C4-2B (cell line): ENCODE results near the gene RIMBP2.

Experiments used
- H3K27ac ChIP-seq: fragments of 450-650 bp; 2 replicates; pipeline ENCODE4 v1.5.1; 2017
- CTCF ChIP-seq: fragments of 450-650 bp; conservative IDR thresholded peaks from 2 replicates; pipeline ENCODE4 v1.5.1; 2017; ENCODE audit warnings: mild to moderate bottlenecking
- ZFX ChIP-seq: fragments of 450-650 bp; IDR thresholded peaks from 2 replicates; pipeline ENCODE4 v1.6.1; 2017

RIMBP2 gene

GRCh38 chr12:130549361-130549760 is 166.7 kb downstream of the RIMBP2 start:
- no peak overlapping the region for H3K27ac ChIP-seq
- no peak for TF ChIP-seq ZFX
- TF ChIP-seq CTCF: no peak

GRCh38 chr12:130547480-130548155 is 168.5 kb downstream of the RIMBP2 start:
- TF ChIP-seq CTCF (no peak), ZFX (no peak)
- no peak overlapping the region for H3K27ac ChIP-seq

- no peak for TF ChIP-seq CTCF
- TF ChIP-seq ZFX: no peak
Observed at GRCh38 chr12:130546494-130546893, 169.6 kb downstream of the RIMBP2 start.

GRCh38 chr12:130545475-130545874 is 170.6 kb downstream of the RIMBP2 start:
- no peak overlapping the region for H3K27ac ChIP-seq
- TF ChIP-seq ZFX (no peak), CTCF (no peak)

More at GRCh38 chr12:130546494-130546893, 169.6 kb downstream of the RIMBP2 start:
- no peak overlapping the region for H3K27ac ChIP-seq

GRCh38 chr12:130540376-130540775 is 175.7 kb downstream of the RIMBP2 start:
- TF ChIP-seq ZFX (no peak), CTCF (no peak)

GRCh38 chr12:130538343-130539095 is 177.6 kb downstream of the RIMBP2 start:
- H3K27ac ChIP-seq: no peak overlapping the region
- TF ChIP-seq ZFX (no peak), CTCF (no peak)

More at GRCh38 chr12:130540376-130540775, 175.7 kb downstream of the RIMBP2 start:
- no peak overlapping the region for H3K27ac ChIP-seq

- H3K27ac ChIP-seq: no peak overlapping the region
- TF ChIP-seq CTCF: no peak
- no peak for TF ChIP-seq ZFX
Observed at GRCh38 chr12:130537655-130538054, 178.4 kb downstream of the RIMBP2 start.
